ENCODE results near the gene KIF15.

DNA sequence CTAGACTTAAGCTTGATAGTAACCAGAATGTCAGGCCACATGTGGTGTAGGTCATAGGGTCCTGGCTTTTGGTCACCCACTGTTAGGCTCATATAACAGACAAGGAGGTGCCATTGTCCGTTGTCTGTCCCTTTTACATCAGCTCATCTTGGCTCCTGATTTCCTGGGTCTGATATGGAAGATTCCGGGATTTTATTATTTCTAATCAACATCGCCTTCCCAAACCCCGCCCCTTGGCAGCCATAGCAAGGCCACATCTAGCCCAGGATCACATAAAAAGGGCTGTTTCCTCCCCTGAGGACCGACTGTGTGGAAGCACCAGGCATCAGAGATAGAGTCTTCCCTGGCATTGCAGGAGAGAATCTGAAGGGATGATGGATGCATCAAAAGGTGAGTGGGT lies 112.7 kb downstream of the KIF15 start, which contains the start of gene TGM4:
- TF ChIP-seq, protein P1, sequence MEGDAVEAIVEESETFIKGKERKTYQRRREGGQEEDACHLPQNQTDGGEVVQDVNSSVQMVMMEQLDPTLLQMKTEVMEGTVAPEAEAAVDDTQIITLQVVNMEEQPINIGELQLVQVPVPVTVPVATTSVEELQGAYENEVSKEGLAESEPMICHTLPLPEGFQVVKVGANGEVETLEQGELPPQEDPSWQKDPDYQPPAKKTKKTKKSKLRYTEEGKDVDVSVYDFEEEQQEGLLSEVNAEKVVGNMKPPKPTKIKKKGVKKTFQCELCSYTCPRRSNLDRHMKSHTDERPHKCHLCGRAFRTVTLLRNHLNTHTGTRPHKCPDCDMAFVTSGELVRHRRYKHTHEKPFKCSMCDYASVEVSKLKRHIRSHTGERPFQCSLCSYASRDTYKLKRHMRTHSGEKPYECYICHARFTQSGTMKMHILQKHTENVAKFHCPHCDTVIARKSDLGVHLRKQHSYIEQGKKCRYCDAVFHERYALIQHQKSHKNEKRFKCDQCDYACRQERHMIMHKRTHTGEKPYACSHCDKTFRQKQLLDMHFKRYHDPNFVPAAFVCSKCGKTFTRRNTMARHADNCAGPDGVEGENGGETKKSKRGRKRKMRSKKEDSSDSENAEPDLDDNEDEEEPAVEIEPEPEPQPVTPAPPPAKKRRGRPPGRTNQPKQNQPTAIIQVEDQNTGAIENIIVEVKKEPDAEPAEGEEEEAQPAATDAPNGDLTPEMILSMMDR (IDR thresholded peaks at IDR 0.05; ENCODE audit: borderline replicate concordance, extremely low read depth, low read length, poor library complexity, severe bottlenecking) = no peak
- TF ChIP-seq EZH2 (IDR thresholded peaks at IDR 0.05; ENCODE audit: borderline replicate concordance, low read depth, low read length, severe bottlenecking) = no peak

All from DND-41 (cell line).